Ovary (tissue), 10 donors: ENCODE data around the gene CSNK2B. TPM values are rescaled to one million over a fixed set of nuclear protein-coding genes. Genes with fewer than 3 reads are reported as not detected.
A peak's percentile ranks its signal among the peaks of the same experiment; 100 is the strongest.

ENCODE experiments used
- DNase-seq, 5 donors: peaks; one replicate each; pipeline ENCODE4 v3.0.0-alpha.2; 2019 to 2020
- H3K27ac ChIP-seq, 2 donors: fragments of 200-600 bp; one replicate each; pipeline versions ENCODE4 v1.5.1 to v1.8.0; 2019 to 2022
- H3K27me3 ChIP-seq: fragments of 200-600 bp; one replicate; pipeline ENCODE4 v1.8.0; 2022
- H3K36me3 ChIP-seq: fragments of 200-600 bp; sonication (generic); one replicate; pipeline ENCODE4 v1.5.1; 2019
- H3K4me1 ChIP-seq: one replicate; pipeline ENCODE4 v1.8.1; 2013; ENCODE audit warnings: mild to moderate bottlenecking, moderate library complexity; ENCODE audit not compliant: insufficient read depth
- H3K4me3 ChIP-seq: fragments of 200-600 bp; sonication (generic); one replicate; pipeline ENCODE4 v1.5.1; 2017
- H3K9me3 ChIP-seq, 2 donors: fragments of 200-600 bp in 1 of 2; sonication (generic) in 1 of 2; one replicate each; pipeline versions ENCODE4 v1.5.1 to v1.8.1; 2013 to 2019; ENCODE audit warnings: mild to moderate bottlenecking in 1 of 2, moderate library complexity in 1 of 2
- CTCF ChIP-seq, 3 donors: fragments of 450-650 bp in 2 of 3; fragments of 200-600 bp in 1 of 3; IDR thresholded peaks; one replicate each; pipeline versions ENCODE4 v1.5.1 to v1.8.0; 2016 to 2022; ENCODE audit warnings: antibody characterized with exemption in 3 of 3, mild to moderate bottlenecking in 1 of 3
- EP300 ChIP-seq: sonication (generic); formaldehyde crosslinking; IDR thresholded peaks from one replicate; pipeline ENCODE4 v1.6.1; 2017; ENCODE audit warnings: antibody characterized with exemption
- POLR2A ChIP-seq: fragments of 450-650 bp; IDR thresholded peaks from one replicate; pipeline ENCODE4 v1.6.1; 2017; ENCODE audit warnings: antibody characterized with exemption, mild to moderate bottlenecking, moderate library complexity
- WGBS, 3 donors: extraction: QIAGEN DNeasy Blood & Tissue Kit in 1 of 3; methylation state at CpG; one replicate each; pipeline versions ENCODE4 v1.1.5 to v1.1.7; 2013 to 2017; 5-methylcytosine and 5-hydroxymethylcytosine counted together
- intact Hi-C, 4 donors: fragments of 100-400 bp; cut with DNase I; formaldehyde crosslinking; loops; one replicate each; pipeline versions ENCODE4 v1.11.0 to v1.15.1; 2022 to 2023
- long read RNA-seq, 3 donors: library from polyadenylated mRNA in 2 of 3; unstranded in 2 of 3; transcript quantifications; one replicate each; pipeline ENCODE4 v2.0.0 and lab custom pipeline, GENCODE V29; 2021 to 2026
- polyA plus RNA-seq, 2 donors: library from polyadenylated mRNA; stranded (reverse); fragments of 200-250 nt in 1 of 2; fragments of 350-450 nt in 1 of 2; fragmentation: Illumina TruSeq in 1 of 2; extraction: RNeasy Lipid Tissue Mini Kit (QIAGEN cat#74804) in 1 of 2; gene quantifications; one replicate each; pipeline ENCODE4 v1.2.3, GENCODE V29; 2013 to 2014
- total RNA-seq, 7 donors: library from RNA; depleted of rRNA in 2 of 7; stranded (reverse); fragments of >200 nt in 2 of 7; fragmentation: NEBNext Ultra II Directional in 3 of 7; extraction: Animal tissue kit (Norgen Biotek cat#: 25700) in 3 of 7; gene quantifications; one replicate each; pipeline versions ENCODE4 v1.1.0 to v1.2.4, GENCODE V29; 2016 to 2023
- donor health status: DM: no; HTN: no; CAD: no; lungs with moderate emphysema.
- donor health status: DM: no; HTN: no; CAD: no.
- donor health status: Bipolar disorder and iron deficiency.
- donor health status: DM: yes; HTN: yes; CAD: no.
- donor health status: DM: no; HTN: no; CAD: no.
- donor health status: DM: yes; HTN: yes; CAD: no.

Gene CSNK2B
- total RNA-seq (100 to 1,000 TPM; 120 to 258 (median 139) TPM), polyA plus RNA-seq (100 to 1,000 TPM; 186 to 240 TPM)
- long read RNA-seq, donor 1, transcript CSNK2B-206 (5 exons, 1,792 nt): minor isoform, 6 of 110 reads
- long read RNA-seq, donor 1, transcript CSNK2B-203 (7 exons, 948 nt): major isoform, 93 of 110 reads
- long read RNA-seq, donor 1, partial matches to known transcripts: 6 of 110 reads
- long read RNA-seq, donor 1, other reads (novel, unspliced or antisense): 5 of 110 reads
- long read RNA-seq, donor 2, transcript CSNK2B-203 (7 exons, 948 nt): major isoform, 65 of 88 reads
- long read RNA-seq, donor 2, partial matches to known transcripts: 14 of 88 reads
- long read RNA-seq, donor 2, other reads (novel, unspliced or antisense): 0 of 88 reads
- long read RNA-seq, donor 3, transcript CSNK2B-203 (7 exons, 948 nt): major isoform, 73 of 96 reads
- long read RNA-seq, donor 3, partial matches to known transcripts: 18 of 96 reads
- long read RNA-seq, donor 3, other reads (novel, unspliced or antisense): 2 of 96 reads

- peak; percentile 97 to 99 (median 98) for DNase-seq
- peak in 1 of 3 donors; percentile 24 for TF ChIP-seq CTCF (IDR thresholded peaks at IDR 0.05)
- TF ChIP-seq EP300: peak; percentile 62
- TF ChIP-seq POLR2A: peak; percentile 84
- Histone ChIP-seq H3K4me1 (peaks cover 17% of the 10 kb centered on the region), H3K9me3 (no peaks in the 10 kb centered on the region), H3K36me3 (no peaks in the 10 kb centered on the region), H3K27me3 (no peaks in the 10 kb centered on the region), H3K4me3 (peak within 1 kb of the TSS; percentile 78), H3K27ac (peak within 1 kb of the TSS; percentile 85 to 90)
- intact Hi-C loops: loop anchor here in 1 of 4 donors (5.0 kb wide), 2 partner anchors 62 to 167 kb away; partner anchors contain the start of gene DDAH2
- WGBS, 3 donors: 0% methylated on average over 57 to 63 of the region's 63 CpGs
Measured at GRCh38 chr6:31665501-31666336, at the start of gene CSNK2B. CSNK2B (plus strand) TSS chr6:31666080; CDS start chr6:31666832, 752 bp downstream.

GRCh38 chr6:31617010-31617409 is 48.9 kb upstream of the CSNK2B start:
- DNase-seq: no peak
- Histone ChIP-seq H3K27ac (no peak overlapping the region), H3K36me3 (no peaks in the 10 kb centered on the region), H3K27me3 (no peaks in the 10 kb centered on the region), H3K4me1 (peaks cover under 1% of the 10 kb centered on the region), H3K9me3 (no peaks in the 10 kb centered on the region), H3K4me3 (no peak overlapping the region)
- 87 to 91% (median 88%) methylated on average over 2 of the region's 2 CpGs for WGBS, 3 donors
- TF ChIP-seq POLR2A: no peak
- no peak for TF ChIP-seq CTCF (IDR thresholded peaks at IDR 0.05)
- TF ChIP-seq EP300: no peak
- intact Hi-C loops: loop anchor here in 1 of 4 donors (10.0 kb wide), 1 partner anchor 72 kb away; the partner anchor contains the start of genes ATP6V1G2, DDX39B and NFKBIL1

DNA sequence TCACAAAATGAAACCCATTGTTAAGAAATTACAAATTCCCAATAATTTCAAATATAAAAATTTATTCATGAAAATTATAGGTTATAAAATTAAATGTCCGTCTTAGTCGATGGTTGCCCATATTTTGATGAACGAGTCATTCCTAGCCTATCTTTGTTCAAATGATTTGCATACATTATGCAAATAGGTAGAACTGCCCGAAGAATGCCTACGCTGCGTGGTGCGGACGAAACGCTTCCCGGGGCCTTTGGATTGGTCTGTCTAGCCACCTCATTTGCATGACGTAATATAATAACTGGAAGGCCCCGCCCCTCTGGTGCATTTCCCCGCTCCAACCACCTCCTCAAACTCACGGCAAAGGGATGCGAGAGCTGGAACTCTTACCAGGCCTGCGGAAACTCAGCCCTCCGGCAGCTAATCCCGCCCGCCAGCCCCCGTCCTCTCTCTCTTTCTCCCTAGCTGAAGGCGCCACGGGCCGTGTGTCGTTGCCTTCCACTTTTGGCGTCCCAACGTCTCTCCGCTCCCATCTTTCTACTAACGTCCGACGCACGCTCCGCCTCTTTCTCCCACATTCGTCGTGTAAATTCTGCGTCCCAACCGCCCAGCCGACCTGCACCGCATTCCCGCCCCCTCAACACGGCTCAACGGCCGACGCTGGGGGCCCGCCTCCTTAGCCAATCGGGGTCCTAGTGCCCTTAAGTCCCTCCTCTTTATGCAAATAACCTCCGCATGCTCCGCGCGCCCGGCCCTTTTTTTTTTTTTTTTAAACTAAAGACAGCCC is 45.9 kb upstream of the CSNK2B start:
- peak; percentile 97 to 98 (median 98) for DNase-seq
- WGBS, 3 donors: 0 to 1% (median 0%) methylated on average over 50 of the region's 50 CpGs
- TF ChIP-seq EP300 (peak; percentile 10), CTCF (IDR thresholded peaks at IDR 0.05) (peak in 1 of 3 donors; percentile 55), POLR2A (peak; percentile 98)
- Histone ChIP-seq H3K4me3 (peak overlapping the region; percentile 82), H3K9me3 (no peaks in the 10 kb centered on the region), H3K36me3 (no peaks in the 10 kb centered on the region), H3K27ac (peak overlapping the region; percentile 82 to 98), H3K27me3 (no peaks in the 10 kb centered on the region), H3K4me1 (peaks cover 1% of the 10 kb centered on the region)
- intact Hi-C loops: loop anchor here in 2 of 4 donors (2.0 to 10.0 kb wide), 3 partner anchors 33 to 1653 kb away; partner anchors contain the start of genes ATP6V1G2 (in 1 of the 2), BAG6 (in 1 of the 2), DDX39B (in 1 of the 2) and NFKBIL1 (in 1 of the 2)
